Neural cell (in vitro differentiated cells): ENCODE measurements around the gene PLCL1. TPM values are rescaled to one million over a fixed set of nuclear protein-coding genes. Genes with fewer than 3 reads are reported as not detected.

Source experiments
- H2AFZ ChIP-seq: fragments of 200-600, 300-800 bp; sonication (generic), shearing (Covaris generic); 2 replicates; pipeline ENCODE4 v1.6.0; 2014; ENCODE audit warnings: low read depth, mild to moderate bottlenecking, antibody characterized with exemption, low read length, moderate library complexity
- H3F3A ChIP-seq: fragments of 200-600 bp; shearing (Covaris generic); 2 replicates; pipeline ENCODE4 v1.6.1; 2016; ENCODE audit warnings: mild to moderate bottlenecking, moderate library complexity, mixed read lengths, antibody characterized with exemption, low read length; ENCODE audit not compliant: insufficient read depth, poor library complexity, severe bottlenecking
- H3K27ac ChIP-seq: fragments of 200-600, 300-800 bp; sonication (generic), shearing (Covaris generic); 2 replicates; pipeline ENCODE4 v1.5.1; 2014; ENCODE audit warnings: mild to moderate bottlenecking, low read length, moderate library complexity
- H3K27me3 ChIP-seq: fragments of 300-800, 200-600 bp; sonication (generic), shearing (Covaris generic); 2 replicates; pipeline ENCODE4 v1.6.0; 2014; ENCODE audit warnings: mild to moderate bottlenecking, low read depth, low read length, moderate library complexity; ENCODE audit not compliant: insufficient read depth
- H3K36me3 ChIP-seq: fragments of 300-800, 200-600 bp; sonication (generic), shearing (Covaris generic); 2 replicates; pipeline ENCODE4 v1.5.1; 2014; ENCODE audit warnings: mild to moderate bottlenecking, antibody characterized with exemption, low read length, moderate library complexity; ENCODE audit not compliant: insufficient read depth
- H3K4me2 ChIP-seq: fragments of 300-800, 200-600 bp; sonication (generic), shearing (Covaris generic); 2 replicates; pipeline ENCODE4 v1.6.0; 2014; ENCODE audit warnings: mild to moderate bottlenecking, low read length
- H3K4me3 ChIP-seq: fragments of 300-800, 200-600 bp; sonication (generic), shearing (Covaris generic); 2 replicates; pipeline ENCODE4 v1.5.1; 2014; ENCODE audit warnings: mild to moderate bottlenecking, low read length, moderate library complexity
- H3K79me2 ChIP-seq: fragments of 200-600 bp; shearing (Covaris generic); replicated peaks from 2 replicates; pipeline ENCODE4 v1.6.0; 2014; ENCODE audit warnings: mild to moderate bottlenecking, low read length, moderate library complexity; ENCODE audit not compliant: insufficient read depth
- H3K9ac ChIP-seq: fragments of 300-800, 200-600 bp; sonication (generic), shearing (Covaris generic); 2 replicates; pipeline ENCODE4 v1.6.1; 2016; ENCODE audit warnings: mild to moderate bottlenecking, low read length, mixed read lengths
- H3K9me2 ChIP-seq: fragments of 200-600 bp; shearing (Covaris generic); 2 replicates; pipeline ENCODE4 v1.6.1; 2016; ENCODE audit warnings: mild to moderate bottlenecking, low read length, mixed read lengths; ENCODE audit not compliant: insufficient read depth
- H3K9me3 ChIP-seq: fragments of 200-600, 300-800 bp; sonication (generic), shearing (Covaris generic); 2 replicates; pipeline ENCODE4 v1.6.1; 2016; ENCODE audit warnings: mild to moderate bottlenecking, mixed run types, low read length, moderate library complexity, mixed read lengths
- H4K20me1 ChIP-seq: fragments of 200-600 bp; shearing (Covaris generic); 2 replicates; pipeline ENCODE4 v1.6.1; 2016; ENCODE audit warnings: mild to moderate bottlenecking, mixed run types; ENCODE audit not compliant: insufficient read depth
- EP300 ChIP-seq: fragments of 450-650 bp; conservative IDR thresholded peaks from 2 replicates; pipeline ENCODE4 v1.6.1; 2014; ENCODE audit warnings: antibody characterized with exemption, mild to moderate bottlenecking, moderate library complexity; ENCODE audit not compliant: poor library complexity, severe bottlenecking
- EZH2 ChIP-seq: fragments of 200-600, 300-800 bp; shearing (Covaris generic), sonication (generic); IDR thresholded peaks from 2 replicates; pipeline ENCODE4 v1.6.1; 2014; ENCODE audit warnings: antibody characterized with exemption, low read length, borderline replicate concordance, mild to moderate bottlenecking; ENCODE audit not compliant: insufficient read depth, poor library complexity, severe bottlenecking
- MXI1 ChIP-seq: fragments of 450-650 bp; conservative IDR thresholded peaks from 2 replicates; pipeline ENCODE4 v1.6.1; 2014; ENCODE audit warnings: antibody characterized with exemption, mild to moderate bottlenecking; ENCODE audit not compliant: poor library complexity, severe bottlenecking
- POLR2AphosphoS5 ChIP-seq: IDR thresholded peaks from 2 replicates; pipeline ENCODE4 v1.6.1; 2012
- RAD21 ChIP-seq: fragments of 450-650 bp; conservative IDR thresholded peaks from 2 replicates; pipeline ENCODE4 v1.6.1; 2014; ENCODE audit warnings: antibody characterized with exemption, mild to moderate bottlenecking, moderate library complexity
- SMC3 ChIP-seq: fragments of 450-650 bp; conservative IDR thresholded peaks from 2 replicates; pipeline ENCODE4 v1.6.1; 2014; ENCODE audit warnings: antibody characterized with exemption, mild to moderate bottlenecking, moderate library complexity; ENCODE audit not compliant: poor library complexity
- TAF1 ChIP-seq: IDR thresholded peaks from 2 replicates; pipeline ENCODE4 v1.6.1; 2012; ENCODE audit warnings: low read depth
- polyA plus RNA-seq: library from polyadenylated mRNA; depleted of rRNA; stranded (reverse); fragments of >200 nt; gene quantifications from 2 replicates; pipeline ENCODE4 v1.2.3, GENCODE V29; 2014
- TF ChIP-seq, protein P1 (sequence below): fragments of 450-650 bp; IDR thresholded peaks from 2 replicates; pipeline ENCODE4 v1.5.1; 2014; ENCODE audit warnings: antibody characterized with exemption, mild to moderate bottlenecking, moderate library complexity; ENCODE audit not compliant: poor library complexity, severe bottlenecking
- TF ChIP-seq, protein P2 (sequence below): IDR thresholded peaks from 2 replicates; pipeline ENCODE4 v1.6.1; 2012; ENCODE audit warnings: borderline replicate concordance

The PLCL1 gene
- polyA plus RNA-seq, 1 donor from 2014 or later, result 6.8 TPM

DNA sequence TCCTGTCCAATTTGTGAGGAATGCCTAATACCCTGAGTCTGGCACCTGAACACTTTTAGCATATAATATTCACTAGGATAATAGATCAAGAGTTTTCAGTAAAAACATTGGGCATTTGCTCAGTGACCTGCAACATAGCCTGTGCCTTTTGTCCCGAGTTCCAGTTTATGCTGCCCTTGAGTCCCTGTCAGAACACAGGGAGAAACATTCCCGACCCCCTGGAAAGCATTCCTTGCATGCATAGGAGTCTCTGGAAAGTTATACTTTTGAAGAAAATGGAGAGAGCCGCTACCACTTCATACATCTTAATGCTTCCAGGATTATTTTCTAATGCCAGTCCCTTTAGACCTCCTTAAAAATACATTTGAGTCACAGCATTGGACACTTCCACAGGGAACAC lies 107.3 kb downstream of the PLCL1 start:
- Histone ChIP-seq H3F3A (no peaks in the 10 kb centered on the region), H3K79me2 (no peaks in the 10 kb centered on the region), H2AFZ (no peak overlapping the region), H3K9ac (no peak overlapping the region), H3K4me3 (no peak overlapping the region), H3K27ac (no peak overlapping the region), H3K36me3 (no peaks in the 10 kb centered on the region), H3K4me2 (no peak overlapping the region), H3K9me3 (no peaks in the 10 kb centered on the region), H3K27me3 (no peaks in the 10 kb centered on the region), H3K9me2 (no peaks in the 10 kb centered on the region), H4K20me1 (no peaks in the 10 kb centered on the region)
- no peak for TF ChIP-seq EZH2
- no peak for TF ChIP-seq EP300
- TF ChIP-seq, protein P1, sequence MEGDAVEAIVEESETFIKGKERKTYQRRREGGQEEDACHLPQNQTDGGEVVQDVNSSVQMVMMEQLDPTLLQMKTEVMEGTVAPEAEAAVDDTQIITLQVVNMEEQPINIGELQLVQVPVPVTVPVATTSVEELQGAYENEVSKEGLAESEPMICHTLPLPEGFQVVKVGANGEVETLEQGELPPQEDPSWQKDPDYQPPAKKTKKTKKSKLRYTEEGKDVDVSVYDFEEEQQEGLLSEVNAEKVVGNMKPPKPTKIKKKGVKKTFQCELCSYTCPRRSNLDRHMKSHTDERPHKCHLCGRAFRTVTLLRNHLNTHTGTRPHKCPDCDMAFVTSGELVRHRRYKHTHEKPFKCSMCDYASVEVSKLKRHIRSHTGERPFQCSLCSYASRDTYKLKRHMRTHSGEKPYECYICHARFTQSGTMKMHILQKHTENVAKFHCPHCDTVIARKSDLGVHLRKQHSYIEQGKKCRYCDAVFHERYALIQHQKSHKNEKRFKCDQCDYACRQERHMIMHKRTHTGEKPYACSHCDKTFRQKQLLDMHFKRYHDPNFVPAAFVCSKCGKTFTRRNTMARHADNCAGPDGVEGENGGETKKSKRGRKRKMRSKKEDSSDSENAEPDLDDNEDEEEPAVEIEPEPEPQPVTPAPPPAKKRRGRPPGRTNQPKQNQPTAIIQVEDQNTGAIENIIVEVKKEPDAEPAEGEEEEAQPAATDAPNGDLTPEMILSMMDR, result no peak
- TF ChIP-seq RAD21, result no peak
- TF ChIP-seq, protein P2, sequence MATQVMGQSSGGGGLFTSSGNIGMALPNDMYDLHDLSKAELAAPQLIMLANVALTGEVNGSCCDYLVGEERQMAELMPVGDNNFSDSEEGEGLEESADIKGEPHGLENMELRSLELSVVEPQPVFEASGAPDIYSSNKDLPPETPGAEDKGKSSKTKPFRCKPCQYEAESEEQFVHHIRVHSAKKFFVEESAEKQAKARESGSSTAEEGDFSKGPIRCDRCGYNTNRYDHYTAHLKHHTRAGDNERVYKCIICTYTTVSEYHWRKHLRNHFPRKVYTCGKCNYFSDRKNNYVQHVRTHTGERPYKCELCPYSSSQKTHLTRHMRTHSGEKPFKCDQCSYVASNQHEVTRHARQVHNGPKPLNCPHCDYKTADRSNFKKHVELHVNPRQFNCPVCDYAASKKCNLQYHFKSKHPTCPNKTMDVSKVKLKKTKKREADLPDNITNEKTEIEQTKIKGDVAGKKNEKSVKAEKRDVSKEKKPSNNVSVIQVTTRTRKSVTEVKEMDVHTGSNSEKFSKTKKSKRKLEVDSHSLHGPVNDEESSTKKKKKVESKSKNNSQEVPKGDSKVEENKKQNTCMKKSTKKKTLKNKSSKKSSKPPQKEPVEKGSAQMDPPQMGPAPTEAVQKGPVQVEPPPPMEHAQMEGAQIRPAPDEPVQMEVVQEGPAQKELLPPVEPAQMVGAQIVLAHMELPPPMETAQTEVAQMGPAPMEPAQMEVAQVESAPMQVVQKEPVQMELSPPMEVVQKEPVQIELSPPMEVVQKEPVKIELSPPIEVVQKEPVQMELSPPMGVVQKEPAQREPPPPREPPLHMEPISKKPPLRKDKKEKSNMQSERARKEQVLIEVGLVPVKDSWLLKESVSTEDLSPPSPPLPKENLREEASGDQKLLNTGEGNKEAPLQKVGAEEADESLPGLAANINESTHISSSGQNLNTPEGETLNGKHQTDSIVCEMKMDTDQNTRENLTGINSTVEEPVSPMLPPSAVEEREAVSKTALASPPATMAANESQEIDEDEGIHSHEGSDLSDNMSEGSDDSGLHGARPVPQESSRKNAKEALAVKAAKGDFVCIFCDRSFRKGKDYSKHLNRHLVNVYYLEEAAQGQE, result no peak
- TF ChIP-seq MXI1, result no peak
- TF ChIP-seq POLR2AphosphoS5, result no peak
- TF ChIP-seq TAF1, result no peak
- no peak for TF ChIP-seq SMC3

DNA sequence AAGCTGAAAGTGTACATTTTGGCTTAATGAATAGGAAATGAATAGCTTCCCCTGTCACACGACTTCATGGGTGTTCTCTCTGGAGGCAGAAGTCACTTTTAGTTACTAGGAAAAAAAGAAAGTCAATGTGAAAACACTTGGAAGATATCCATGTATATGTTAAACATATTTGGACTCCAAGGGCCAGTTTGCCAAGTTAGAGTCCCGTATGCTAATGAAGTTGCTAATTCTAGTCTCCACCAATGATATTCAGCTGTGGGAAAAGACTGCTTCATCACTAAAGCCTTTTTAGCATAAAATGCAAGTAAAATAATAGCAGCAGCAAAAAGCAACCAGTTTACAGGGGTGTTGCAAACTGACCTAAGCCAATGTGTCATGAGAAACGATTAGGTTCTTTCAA lies 108.7 kb downstream of the PLCL1 start:
- no peak overlapping the region for H3K27ac ChIP-seq
- H2AFZ ChIP-seq, result no peak overlapping the region

More for the DNA sequence above, 108.7 kb downstream of the PLCL1 start:
- no peak for TF ChIP-seq RAD21
- TF ChIP-seq, protein P2, result no peak
- no peak for TF ChIP-seq TAF1
- TF ChIP-seq SMC3, result no peak
- TF ChIP-seq, protein P1, result no peak
- TF ChIP-seq EP300, result no peak
- TF ChIP-seq MXI1, result no peak
- no peak for TF ChIP-seq EZH2
- TF ChIP-seq POLR2AphosphoS5, result no peak
- Histone ChIP-seq H3K79me2 (no peaks in the 10 kb centered on the region), H4K20me1 (no peaks in the 10 kb centered on the region), H3K36me3 (no peaks in the 10 kb centered on the region), H3K4me3 (no peak overlapping the region), H3K4me2 (no peak overlapping the region), H3K9me3 (no peaks in the 10 kb centered on the region), H3K27me3 (no peaks in the 10 kb centered on the region), H3F3A (no peaks in the 10 kb centered on the region), H3K9ac (no peak overlapping the region), H3K9me2 (no peaks in the 10 kb centered on the region)
